ENCODE data around the gene NT5DC2.

The NT5DC2 gene

DNA sequence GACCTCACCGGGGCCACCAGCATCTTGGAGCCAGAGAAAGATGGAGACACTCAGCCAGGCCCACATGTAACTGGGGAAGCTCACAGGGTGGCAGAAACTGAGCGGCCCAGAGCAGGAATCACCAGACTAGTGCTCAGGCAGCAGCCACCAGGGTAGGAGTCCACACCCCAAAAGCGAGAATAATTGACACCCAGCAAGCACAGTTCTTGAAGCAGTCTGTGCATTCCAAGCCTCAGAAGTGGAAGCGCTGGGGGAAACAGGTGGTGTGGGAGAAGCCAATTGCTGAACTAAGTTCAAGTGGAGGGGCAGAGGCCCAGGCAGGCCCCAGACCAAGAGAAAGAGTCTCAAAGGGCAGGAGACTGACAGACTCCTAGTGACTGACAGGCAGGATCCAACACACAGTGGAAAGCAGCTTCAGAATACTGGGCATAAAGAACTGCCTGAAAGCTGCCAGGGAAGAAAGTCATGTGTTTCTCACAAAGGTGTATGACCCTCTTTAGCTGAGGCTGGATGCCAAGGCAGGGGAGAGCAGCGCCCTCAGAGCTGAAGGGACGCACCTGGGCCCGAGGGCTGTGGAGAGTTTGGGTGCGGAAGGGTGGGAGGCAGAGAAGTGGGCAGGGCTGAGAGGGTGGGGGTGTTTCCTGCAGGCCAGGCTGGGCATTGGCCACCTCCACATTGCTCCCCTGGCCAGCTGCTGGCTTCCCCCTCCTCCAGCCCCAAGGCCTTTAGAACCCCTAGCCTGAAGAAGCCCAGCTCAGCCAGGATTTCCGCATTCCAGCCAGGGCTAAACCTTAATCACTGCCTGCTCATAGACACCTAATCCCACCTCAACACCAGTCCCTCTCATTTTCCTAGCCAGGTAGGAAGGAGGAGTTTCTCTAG, 7.7 kb downstream of the NT5DC2 start:
- Histone ChIP-seq H2AFZ (ENCODE audit: low read depth, low read length) (no peak overlapping the region), H3K4me1 (ENCODE audit: insufficient read depth, low read length) (no peaks in the 10 kb centered on the region), H3K36me3 (ENCODE audit: insufficient read depth, low read length) (no peaks in the 10 kb centered on the region), H3K4me3 (ENCODE audit: low read depth in 1 of 2, low read length in 2 of 2) (no peak overlapping the region), H3K9ac (ENCODE audit: low read depth, low read length) (no peak overlapping the region), H3K9me3 (ENCODE audit: insufficient read depth, low read length, severe bottlenecking) (no peaks in the 10 kb centered on the region), H3K79me2 (ENCODE audit: insufficient read depth, low read length) (no peaks in the 10 kb centered on the region), H3K27ac (ENCODE audit: low read length) (no peak overlapping the region), H3K27me3 (ENCODE audit: insufficient read depth, low read length, poor library complexity) (no peaks in the 10 kb centered on the region), H4K20me1 (ENCODE audit: insufficient read depth, low read length) (no peaks in the 10 kb centered on the region; the same call in 1 of the 2 replicates), H3K4me2 (ENCODE audit: insufficient read depth, low read length) (no peak overlapping the region)
- ATAC-seq (ENCODE audit: insufficient read depth, low read depth) (no peak), DNase-seq (no peak)
- TF ChIP-seq, protein P1, sequence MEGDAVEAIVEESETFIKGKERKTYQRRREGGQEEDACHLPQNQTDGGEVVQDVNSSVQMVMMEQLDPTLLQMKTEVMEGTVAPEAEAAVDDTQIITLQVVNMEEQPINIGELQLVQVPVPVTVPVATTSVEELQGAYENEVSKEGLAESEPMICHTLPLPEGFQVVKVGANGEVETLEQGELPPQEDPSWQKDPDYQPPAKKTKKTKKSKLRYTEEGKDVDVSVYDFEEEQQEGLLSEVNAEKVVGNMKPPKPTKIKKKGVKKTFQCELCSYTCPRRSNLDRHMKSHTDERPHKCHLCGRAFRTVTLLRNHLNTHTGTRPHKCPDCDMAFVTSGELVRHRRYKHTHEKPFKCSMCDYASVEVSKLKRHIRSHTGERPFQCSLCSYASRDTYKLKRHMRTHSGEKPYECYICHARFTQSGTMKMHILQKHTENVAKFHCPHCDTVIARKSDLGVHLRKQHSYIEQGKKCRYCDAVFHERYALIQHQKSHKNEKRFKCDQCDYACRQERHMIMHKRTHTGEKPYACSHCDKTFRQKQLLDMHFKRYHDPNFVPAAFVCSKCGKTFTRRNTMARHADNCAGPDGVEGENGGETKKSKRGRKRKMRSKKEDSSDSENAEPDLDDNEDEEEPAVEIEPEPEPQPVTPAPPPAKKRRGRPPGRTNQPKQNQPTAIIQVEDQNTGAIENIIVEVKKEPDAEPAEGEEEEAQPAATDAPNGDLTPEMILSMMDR (IDR thresholded peaks at IDR 0.05; ENCODE audit: borderline replicate concordance, extremely low read depth, low read length, poor library complexity, severe bottlenecking) = no peak
- no peak for TF ChIP-seq EZH2 (IDR thresholded peaks at IDR 0.05; ENCODE audit: borderline replicate concordance, low read depth, low read length, severe bottlenecking)

DNA sequence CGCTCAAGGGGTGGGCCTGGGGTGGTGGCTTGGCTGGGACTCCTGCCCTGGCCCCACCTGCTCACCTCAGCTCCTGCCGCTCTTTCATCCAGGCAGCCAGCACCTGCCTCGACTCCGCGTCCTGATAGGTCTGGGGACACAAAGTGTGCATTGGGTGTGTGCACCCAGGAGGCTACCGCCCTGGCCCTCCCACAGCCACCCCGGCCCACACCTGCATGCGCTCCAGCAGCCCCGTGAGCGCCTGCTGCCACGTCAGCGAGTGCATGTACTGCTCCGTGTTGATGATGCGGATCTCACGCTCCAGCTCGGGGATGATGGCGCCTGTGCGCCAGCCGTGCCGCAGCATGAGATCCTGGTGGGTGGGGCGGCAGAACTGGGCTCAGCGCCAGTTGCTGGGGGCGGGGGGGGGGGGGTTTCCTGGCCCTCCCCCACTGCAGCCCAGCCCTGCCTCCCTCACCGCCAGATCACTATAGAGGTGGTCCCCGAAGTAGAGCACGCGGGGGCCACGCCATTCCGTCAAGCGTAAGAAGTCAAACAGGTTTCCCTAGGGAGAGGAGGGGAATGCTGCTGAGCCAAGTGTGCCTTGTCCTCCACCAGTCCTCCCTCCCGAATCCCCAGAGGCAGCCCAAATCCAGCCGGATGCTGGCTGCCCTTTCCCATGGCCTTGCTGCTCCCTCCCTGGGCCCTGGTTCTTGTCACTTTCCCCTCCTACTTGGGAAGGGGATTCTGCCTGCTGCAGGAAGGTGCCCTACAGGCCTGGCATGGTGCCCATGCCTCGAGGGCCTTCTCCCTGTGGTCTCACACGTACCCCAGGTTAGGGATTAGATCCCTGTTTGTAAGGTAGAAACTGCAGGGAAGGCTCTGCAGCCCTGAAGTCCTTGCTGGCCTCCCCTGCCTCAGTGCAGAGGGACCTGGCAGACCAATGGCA, 8.6 kb downstream of the NT5DC2 start:
- ATAC-seq (ENCODE audit: insufficient read depth, low read depth) (no peak), DNase-seq (no peak)
- H2AFZ ChIP-seq (ENCODE audit: low read depth, low read length) = no peak overlapping the region
- no peaks in the 10 kb centered on the region for H3K79me2 ChIP-seq (ENCODE audit: insufficient read depth, low read length)
- no peaks in the 10 kb centered on the region for H3K4me1 ChIP-seq (ENCODE audit: insufficient read depth, low read length)
- no peak overlapping the region for H3K4me2 ChIP-seq (ENCODE audit: insufficient read depth, low read length)
- no peak overlapping the region for H3K9ac ChIP-seq (ENCODE audit: low read depth, low read length)
- H3K36me3 ChIP-seq (ENCODE audit: insufficient read depth, low read length) = no peaks in the 10 kb centered on the region
- TF ChIP-seq, protein P1 (IDR thresholded peaks at IDR 0.05; ENCODE audit: borderline replicate concordance, extremely low read depth, low read length, poor library complexity, severe bottlenecking) = no peak
- no peak for TF ChIP-seq EZH2 (IDR thresholded peaks at IDR 0.05; ENCODE audit: borderline replicate concordance, low read depth, low read length, severe bottlenecking)
- H3K27ac ChIP-seq (ENCODE audit: low read length) = no peak overlapping the region
- H3K9me3 ChIP-seq (ENCODE audit: insufficient read depth, low read length, severe bottlenecking) = no peaks in the 10 kb centered on the region
- H4K20me1 ChIP-seq (ENCODE audit: insufficient read depth, low read length) = no peaks in the 10 kb centered on the region; the same call in 1 of the 2 replicates
- no peak overlapping the region for H3K4me3 ChIP-seq (ENCODE audit: low read depth in 1 of 2, low read length in 2 of 2)
- no peaks in the 10 kb centered on the region for H3K27me3 ChIP-seq (ENCODE audit: insufficient read depth, low read length, poor library complexity)

DNA sequence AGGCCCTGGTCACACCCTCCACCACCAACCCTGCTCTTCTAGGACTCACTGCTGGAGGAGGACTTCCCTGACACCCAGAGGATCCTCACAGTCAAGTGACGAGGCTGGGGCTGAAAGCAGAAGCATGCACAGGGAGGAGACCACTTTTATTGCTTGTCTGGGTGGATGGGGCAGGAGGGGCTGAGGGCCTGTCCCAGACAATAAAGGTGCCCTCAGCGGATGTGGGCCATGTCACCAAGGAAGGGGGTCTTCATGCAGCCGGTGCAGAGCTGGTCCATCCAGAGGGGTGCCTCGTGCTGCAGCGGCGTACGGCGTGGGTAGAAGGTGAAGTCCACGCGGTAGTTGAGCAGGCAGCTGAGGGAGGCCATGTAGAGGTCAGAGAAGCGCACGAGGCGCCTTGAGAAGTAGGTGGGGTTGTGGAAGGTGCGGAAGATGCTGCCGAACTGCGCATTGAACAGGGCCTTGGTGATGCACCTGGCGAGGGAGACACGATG, 9.4 kb downstream of the NT5DC2 start:
- no peaks in the 10 kb centered on the region for H3K27me3 ChIP-seq (ENCODE audit: insufficient read depth, low read length, poor library complexity)
- H3K4me1 ChIP-seq (ENCODE audit: insufficient read depth, low read length) = no peaks in the 10 kb centered on the region
- H3K9me3 ChIP-seq (ENCODE audit: insufficient read depth, low read length, severe bottlenecking) = no peaks in the 10 kb centered on the region
- no peak overlapping the region for H3K9ac ChIP-seq (ENCODE audit: low read depth, low read length)
- H3K27ac ChIP-seq (ENCODE audit: low read length) = no peak overlapping the region
- DNase-seq (no peak), ATAC-seq (ENCODE audit: insufficient read depth, low read depth) (no peak)
- no peaks in the 10 kb centered on the region for H3K36me3 ChIP-seq (ENCODE audit: insufficient read depth, low read length)
- no peaks in the 10 kb centered on the region; the same call in 1 of the 2 replicates for H4K20me1 ChIP-seq (ENCODE audit: insufficient read depth, low read length)
- no peaks in the 10 kb centered on the region for H3K79me2 ChIP-seq (ENCODE audit: insufficient read depth, low read length)
- H3K4me2 ChIP-seq (ENCODE audit: insufficient read depth, low read length) = no peak overlapping the region
- no peak overlapping the region for H3K4me3 ChIP-seq (ENCODE audit: low read depth in 1 of 2, low read length in 2 of 2)
- no peak overlapping the region for H2AFZ ChIP-seq (ENCODE audit: low read depth, low read length)
- no peak for TF ChIP-seq EZH2 (IDR thresholded peaks at IDR 0.05; ENCODE audit: borderline replicate concordance, low read depth, low read length, severe bottlenecking)
- TF ChIP-seq, protein P1 (IDR thresholded peaks at IDR 0.05; ENCODE audit: borderline replicate concordance, extremely low read depth, low read length, poor library complexity, severe bottlenecking) = no peak
